Skeletal muscle satellite cell (primary cell): ENCODE results near the gene PWWP3B.

Experiments
- H3K27me3 ChIP-seq: 2 replicates; pipeline ENCODE4 v1.7.0; 2013; ENCODE audit warnings: low read length; ENCODE audit not compliant: control insufficient read depth, insufficient read depth
- H3K36me3 ChIP-seq: 2 replicates; pipeline ENCODE4 v1.7.0; 2013; ENCODE audit warnings: mild to moderate bottlenecking, control low read depth, low read length; ENCODE audit not compliant: insufficient read depth
- H3K4me1 ChIP-seq: 2 replicates; pipeline ENCODE4 v1.7.0; 2013; ENCODE audit warnings: low read length; ENCODE audit not compliant: control insufficient read depth, insufficient read depth
- H3K4me2 ChIP-seq: 2 replicates; pipeline ENCODE4 v1.7.0; 2013; ENCODE audit warnings: mild to moderate bottlenecking, low read length
- H3K4me3 ChIP-seq: 2 replicates; pipeline ENCODE4 v1.7.0; 2013; ENCODE audit warnings: low read length
- H3K9ac ChIP-seq: 2 replicates; pipeline ENCODE4 v1.7.0; 2013; ENCODE audit warnings: mild to moderate bottlenecking, low read depth, low read length, moderate library complexity
- H3K9me3 ChIP-seq: replicated peaks from 2 replicates; pipeline ENCODE4 v1.7.0; 2013; ENCODE audit warnings: mild to moderate bottlenecking, control low read depth, low read length

The PWWP3B gene

GRCh38 chrX:106201502-106202178 lies 33.5 kb downstream of the PWWP3B start:
- Histone ChIP-seq H3K4me2 (no peak overlapping the region), H3K9ac (no peak overlapping the region), H3K27me3 (peaks cover under 1% of the 10 kb centered on the region), H3K4me1 (no peaks in the 10 kb centered on the region), H3K36me3 (no peaks in the 10 kb centered on the region), H3K9me3 (no peaks in the 10 kb centered on the region), H3K4me3 (no peak overlapping the region)

GRCh38 chrX:106203315-106203714 lies 35.2 kb downstream of the PWWP3B start:
- Histone ChIP-seq H3K27me3 (peaks cover 4% of the 10 kb centered on the region), H3K9ac (no peak overlapping the region), H3K36me3 (no peaks in the 10 kb centered on the region), H3K4me2 (no peak overlapping the region), H3K9me3 (no peaks in the 10 kb centered on the region), H3K4me3 (no peak overlapping the region), H3K4me1 (no peaks in the 10 kb centered on the region)

- H3K36me3 ChIP-seq, result no peaks in the 10 kb centered on the region
- no peaks in the 10 kb centered on the region for H3K9me3 ChIP-seq
- no peak overlapping the region for H3K9ac ChIP-seq
- no peak overlapping the region for H3K4me2 ChIP-seq
- H3K4me3 ChIP-seq, result no peak overlapping the region
- H3K27me3 ChIP-seq, result peaks cover 4% of the 10 kb centered on the region
- no peaks in the 10 kb centered on the region for H3K4me1 ChIP-seq
Measured at GRCh38 chrX:106208154-106208553, 40.0 kb downstream of the PWWP3B start.
